GM04504 (cell line): ENCODE measurements around the gene MAP3K20.

Experiments
- DNase-seq: peaks from one replicate; pipeline ENCODE4 v3.0.0-alpha.2; 2012; ENCODE audit warnings: low read depth

MAP3K20 gene

GRCh38 chr2:173051463-173052215 is 24.0 kb upstream of the MAP3K20 start:
- DNase-seq = no peak

GRCh38 chr2:173053043-173053699 is 22.5 kb upstream of the MAP3K20 start:
- DNase-seq = no peak

GRCh38 chr2:173054466-173054865 is 21.2 kb upstream of the MAP3K20 start:
- DNase-seq = no peak

GRCh38 chr2:173056705-173057364 is 18.8 kb upstream of the MAP3K20 start:
- no peak for DNase-seq

- peak; percentile 73 for DNase-seq
These were observed 17.5 kb upstream of the MAP3K20 start for GRCh38 chr2:173058097-173058496.

GRCh38 chr2:173058673-173059072 is 17.0 kb upstream of the MAP3K20 start:
- DNase-seq = no peak

- no peak for DNase-seq
These were observed 16.4 kb upstream of the MAP3K20 start for GRCh38 chr2:173059292-173059691.

- no peak for DNase-seq
These were observed 15.6 kb upstream of the MAP3K20 start for GRCh38 chr2:173059971-173060461.

GRCh38 chr2:173062801-173063200 is 12.8 kb upstream of the MAP3K20 start:
- no peak for DNase-seq

GRCh38 chr2:173064151-173064805 is 11.4 kb upstream of the MAP3K20 start:
- peak; percentile 47 for DNase-seq

- DNase-seq = no peak
These were observed 8.6 kb upstream of the MAP3K20 start for GRCh38 chr2:173066887-173067676.

- no peak for DNase-seq
These were observed 428 bp upstream of the MAP3K20 start for GRCh38 chr2:173075056-173075780.

- no peak for DNase-seq
These were observed 1.1 kb downstream of the MAP3K20 start for GRCh38 chr2:173076581-173077345.

GRCh38 chr2:173077506-173078177 is 2.0 kb downstream of the MAP3K20 start:
- DNase-seq = no peak

GRCh38 chr2:173079141-173079540 is 3.5 kb downstream of the MAP3K20 start:
- DNase-seq = no peak

- peak; percentile 85 for DNase-seq
These were observed 4.6 kb downstream of the MAP3K20 start for GRCh38 chr2:173079973-173080860.

- DNase-seq = peak; percentile 10
These were observed 11.0 kb downstream of the MAP3K20 start for GRCh38 chr2:173086518-173087213.

GRCh38 chr2:173087214-173087581 is 11.6 kb downstream of the MAP3K20 start:
- DNase-seq = no peak
